Endodermal cell (in vitro differentiated cells): ENCODE data around the gene RAPGEF1. TPM values are rescaled to one million over a fixed set of nuclear protein-coding genes. Genes with fewer than 3 reads are reported as not detected.
A peak's percentile ranks its signal among the peaks of the same experiment; 100 is the strongest.

Experiments
- DNase-seq: peaks from one replicate; pipeline ENCODE4 v3.0.0-alpha.2; 2017
- H3K27ac ChIP-seq: 2 replicates; pipeline ENCODE4 v1.5.1; 2013; ENCODE audit warnings: mild to moderate bottlenecking, low read depth, low read length, moderate library complexity
- H3K27me3 ChIP-seq: 2 replicates; pipeline ENCODE4 v1.6.1; 2013; ENCODE audit warnings: mild to moderate bottlenecking, low read length, moderate library complexity; ENCODE audit not compliant: insufficient read depth, control insufficient read depth, poor library complexity, severe bottlenecking
- H3K36me3 ChIP-seq: 2 replicates; pipeline ENCODE4 v1.7.0; 2013; ENCODE audit warnings: mild to moderate bottlenecking, low read length, moderate library complexity; ENCODE audit not compliant: control insufficient read depth, insufficient read depth
- H3K4me1 ChIP-seq: one replicate; pipeline ENCODE4 v1.7.0; 2013; ENCODE audit warnings: low read length; ENCODE audit not compliant: control insufficient read depth, insufficient read depth
- H3K4me3 ChIP-seq: 2 replicates; pipeline ENCODE4 v1.5.1; 2013; ENCODE audit warnings: mild to moderate bottlenecking, low read length, moderate library complexity
- H3K9ac ChIP-seq: 2 replicates; pipeline ENCODE4 v1.6.1; 2013; ENCODE audit warnings: mild to moderate bottlenecking, low read length, moderate library complexity; ENCODE audit not compliant: poor library complexity, severe bottlenecking; ENCODE audit errors: extremely low read depth
- H3K9me3 ChIP-seq: 2 replicates; pipeline ENCODE4 v1.6.1; 2013; ENCODE audit warnings: mild to moderate bottlenecking, low read length, moderate library complexity; ENCODE audit not compliant: control insufficient read depth
- H3K27ac Mint-ChIP-seq: 2 replicates; pipeline ENCODE4 v1.8.0; 2020; ENCODE audit warnings: mixed read lengths
- H3K27me3 Mint-ChIP-seq: 2 replicates; pipeline ENCODE4 v1.8.0; 2021; ENCODE audit warnings: mild to moderate bottlenecking, mixed read lengths; ENCODE audit not compliant: insufficient read depth
- H3K36me3 Mint-ChIP-seq: 2 replicates; pipeline ENCODE4 v1.8.0; 2020; ENCODE audit warnings: low read depth, mixed read lengths
- H3K4me1 Mint-ChIP-seq: 2 replicates; pipeline ENCODE4 v1.8.0; 2020; ENCODE audit warnings: mixed read lengths
- H3K4me3 Mint-ChIP-seq: 2 replicates; pipeline ENCODE4 v1.8.0; 2020; ENCODE audit warnings: mild to moderate bottlenecking, moderate library complexity, mixed read lengths
- H3K9me3 Mint-ChIP-seq: 2 replicates; pipeline ENCODE4 v1.8.0; 2020; ENCODE audit warnings: mild to moderate bottlenecking, mixed read lengths
- WGBS, 2 experiments: methylation state at CpG; one replicate each; pipeline versions ENCODE4 v1.1.5 to v1.1.7; 2013; ENCODE audit warnings: missing lambda C conversion rate in 2 of 2, mixed read lengths in 1 of 2; ENCODE audit not compliant: insufficient coverage in 1 of 2, insufficient read length in 1 of 2; 5-methylcytosine and 5-hydroxymethylcytosine counted together
- total RNA-seq, 2 donors: library from RNA; stranded (reverse); fragmentation: NEBNext Ultra II Directional in 1 of 2; extraction: Animal tissue kit (Norgen Biotek cat#: 25700) in 1 of 2; gene quantifications; 2 replicates in 1 of 2; 3 replicates in 1 of 2; pipeline ENCODE4 v1.2.1, GENCODE V29; 2021
- TF ChIP-seq, protein P1 (sequence below): fragments of 200-600 bp; sonication (generic); conservative IDR thresholded peaks from 2 replicates; pipeline ENCODE4 v1.5.0; 2021; ENCODE audit warnings: antibody characterized with exemption, mild to moderate bottlenecking

The RAPGEF1 gene
- total RNA-seq, 2 donors from 2014 or later = 63.4 to 85.5 TPM

DNA sequence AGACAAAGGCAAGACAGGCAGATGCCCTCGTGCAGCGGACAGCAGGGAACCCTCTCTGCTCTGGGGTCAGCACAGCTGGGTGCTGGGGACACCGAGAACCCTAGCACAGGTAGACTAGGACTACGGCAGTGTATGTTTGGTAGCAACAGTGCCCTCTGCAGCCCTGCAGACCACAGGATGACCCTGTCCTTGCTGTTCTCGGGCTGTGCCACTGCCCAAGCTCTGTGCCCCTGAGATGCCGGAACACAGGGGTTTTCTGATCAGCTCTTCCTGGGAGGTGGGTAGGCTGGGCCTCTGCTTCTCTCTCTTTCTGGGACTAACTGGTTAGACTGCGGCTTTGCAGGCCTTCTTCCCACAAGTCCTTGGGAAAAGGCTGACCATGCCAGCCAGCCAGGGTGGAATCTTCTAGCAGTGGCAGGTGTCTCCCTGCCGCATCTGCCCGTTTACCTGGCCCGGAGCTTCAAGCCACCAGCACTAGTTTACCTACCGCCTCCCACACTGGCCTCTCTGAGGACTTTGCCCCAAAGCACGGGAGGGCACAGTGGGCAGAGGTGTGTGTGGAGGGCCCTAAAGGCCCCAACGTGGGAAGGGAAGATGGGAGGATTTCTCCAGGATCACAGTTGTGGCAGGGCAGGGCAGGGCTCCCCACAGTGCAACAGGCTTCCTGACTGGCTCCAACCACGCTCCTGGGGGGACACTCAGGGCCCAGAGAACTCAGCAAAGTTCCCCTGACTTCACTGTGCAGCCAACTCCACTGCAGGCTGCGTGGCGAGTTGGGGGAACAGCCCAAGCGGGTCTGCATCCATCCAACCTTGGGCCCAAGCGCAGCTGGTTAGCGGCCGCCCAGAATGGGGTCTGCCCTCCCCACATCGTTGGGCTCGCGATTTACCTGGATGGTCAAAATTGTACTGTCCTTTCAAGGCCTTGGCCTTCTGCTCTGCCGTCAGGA, 210.0 kb downstream of the RAPGEF1 start:
- Mint-ChIP-seq H3K27me3 (no peaks in the 10 kb centered on the region), H3K4me3 (peak overlapping the region; percentile 76), H3K27ac (peak overlapping the region; percentile 76), H3K36me3 (peaks cover 30% of the 10 kb centered on the region), H3K4me1 (peaks cover 10% of the 10 kb centered on the region), H3K9me3 (no peaks in the 10 kb centered on the region)
- Histone ChIP-seq H3K27me3 (no peaks in the 10 kb centered on the region), H3K9ac (peak overlapping the region; percentile 56), H3K4me3 (peak overlapping the region; percentile 85), H3K4me1 (peaks cover 5% of the 10 kb centered on the region), H3K27ac (no peak overlapping the region), H3K9me3 (no peaks in the 10 kb centered on the region), H3K36me3 (peaks cover 36% of the 10 kb centered on the region)
- WGBS, 2 experiments = 69 to 70% methylated on average over 19 to 24 of the region's 24 CpGs
- DNase-seq = no peak
- TF ChIP-seq, protein P1, sequence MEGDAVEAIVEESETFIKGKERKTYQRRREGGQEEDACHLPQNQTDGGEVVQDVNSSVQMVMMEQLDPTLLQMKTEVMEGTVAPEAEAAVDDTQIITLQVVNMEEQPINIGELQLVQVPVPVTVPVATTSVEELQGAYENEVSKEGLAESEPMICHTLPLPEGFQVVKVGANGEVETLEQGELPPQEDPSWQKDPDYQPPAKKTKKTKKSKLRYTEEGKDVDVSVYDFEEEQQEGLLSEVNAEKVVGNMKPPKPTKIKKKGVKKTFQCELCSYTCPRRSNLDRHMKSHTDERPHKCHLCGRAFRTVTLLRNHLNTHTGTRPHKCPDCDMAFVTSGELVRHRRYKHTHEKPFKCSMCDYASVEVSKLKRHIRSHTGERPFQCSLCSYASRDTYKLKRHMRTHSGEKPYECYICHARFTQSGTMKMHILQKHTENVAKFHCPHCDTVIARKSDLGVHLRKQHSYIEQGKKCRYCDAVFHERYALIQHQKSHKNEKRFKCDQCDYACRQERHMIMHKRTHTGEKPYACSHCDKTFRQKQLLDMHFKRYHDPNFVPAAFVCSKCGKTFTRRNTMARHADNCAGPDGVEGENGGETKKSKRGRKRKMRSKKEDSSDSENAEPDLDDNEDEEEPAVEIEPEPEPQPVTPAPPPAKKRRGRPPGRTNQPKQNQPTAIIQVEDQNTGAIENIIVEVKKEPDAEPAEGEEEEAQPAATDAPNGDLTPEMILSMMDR = peak; percentile 35

DNA sequence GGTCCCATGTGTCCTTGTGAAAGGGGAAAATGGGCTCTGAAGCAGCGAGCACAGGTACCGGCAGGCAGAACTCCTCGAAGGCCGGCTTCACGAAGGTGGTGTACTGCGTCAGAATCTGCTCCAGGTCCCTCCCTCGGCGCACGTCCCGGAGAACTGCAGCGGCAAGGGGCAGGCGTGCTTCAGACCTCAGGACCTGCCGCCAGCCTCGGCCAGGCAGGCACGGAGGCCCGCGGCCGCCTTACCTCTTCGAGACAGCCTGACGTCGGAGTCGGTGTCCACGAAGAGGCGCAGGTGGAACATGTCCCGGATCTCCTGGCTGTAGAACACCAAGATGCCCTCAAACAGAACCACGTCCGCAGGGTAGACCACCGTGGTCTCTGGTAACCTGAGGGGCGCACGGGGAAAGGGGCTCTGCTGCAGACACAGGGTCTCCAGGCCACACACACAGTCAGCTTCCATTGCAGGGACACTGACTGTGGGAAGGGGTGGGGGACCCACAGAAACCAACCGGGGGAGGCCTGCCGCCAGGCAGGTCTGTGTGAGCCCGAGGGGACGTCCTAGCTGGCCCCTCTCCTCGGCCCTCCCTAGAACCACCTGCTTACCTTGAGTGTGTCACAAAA, 210.9 kb downstream of the RAPGEF1 start:
- peaks cover 34% of the 10 kb centered on the region for H3K36me3 Mint-ChIP-seq
- no peak overlapping the region for H3K27ac Mint-ChIP-seq
- WGBS, 2 experiments = 95% methylated on average over 32 to 35 of the region's 35 CpGs
- no peak for DNase-seq
- Histone ChIP-seq H3K36me3 (peaks cover 36% of the 10 kb centered on the region), H3K27me3 (no peaks in the 10 kb centered on the region), H3K4me3 (no peak overlapping the region), H3K4me1 (peaks cover 5% of the 10 kb centered on the region), H3K9me3 (no peaks in the 10 kb centered on the region), H3K27ac (no peak overlapping the region), H3K9ac (no peak overlapping the region)
- H3K9me3 Mint-ChIP-seq = no peaks in the 10 kb centered on the region
- TF ChIP-seq, protein P1 = no peak
- H3K4me3 Mint-ChIP-seq = no peak overlapping the region
- peaks cover 6% of the 10 kb centered on the region for H3K4me1 Mint-ChIP-seq
- no peaks in the 10 kb centered on the region for H3K27me3 Mint-ChIP-seq

DNA sequence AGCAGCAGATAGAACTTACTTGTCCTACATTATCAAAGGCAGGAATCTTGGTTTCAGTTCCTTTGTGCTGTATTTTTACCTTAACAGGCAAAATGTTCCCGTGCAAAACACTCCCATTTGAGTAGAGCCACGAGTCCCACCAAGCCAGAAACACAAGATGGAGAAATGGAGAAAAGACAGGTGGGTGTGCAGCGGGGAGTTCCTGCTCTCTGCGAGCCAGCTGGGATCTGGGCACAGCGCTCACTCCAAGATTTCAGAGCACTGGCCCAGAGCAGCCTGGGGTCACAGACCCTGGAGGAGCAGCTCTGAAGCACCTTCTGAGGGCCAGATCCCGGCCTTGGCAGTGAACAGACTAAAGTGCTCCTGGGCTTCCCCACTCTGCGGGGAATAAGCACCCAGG, 211.7 kb downstream of the RAPGEF1 start:
- Histone ChIP-seq H3K4me1 (peaks cover 5% of the 10 kb centered on the region), H3K27ac (no peak overlapping the region), H3K9me3 (no peaks in the 10 kb centered on the region), H3K9ac (no peak overlapping the region), H3K27me3 (no peaks in the 10 kb centered on the region), H3K36me3 (peaks cover 37% of the 10 kb centered on the region), H3K4me3 (no peak overlapping the region)
- H3K36me3 Mint-ChIP-seq = peaks cover 34% of the 10 kb centered on the region
- TF ChIP-seq, protein P1 = no peak
- H3K4me1 Mint-ChIP-seq = peaks cover 6% of the 10 kb centered on the region
- H3K4me3 Mint-ChIP-seq = no peak overlapping the region
- no peaks in the 10 kb centered on the region for H3K27me3 Mint-ChIP-seq
- H3K9me3 Mint-ChIP-seq = no peaks in the 10 kb centered on the region
- 93 to 96% methylated on average over 6 to 7 of the region's 7 CpGs for WGBS, 2 experiments
- H3K27ac Mint-ChIP-seq = no peak overlapping the region
- DNase-seq = no peak

Other genes starting within 250 kb of the RAPGEF1 start
- gene POMT1, start 237.2 kb downstream of the RAPGEF1 start, total RNA-seq = 10 to 100 TPM; 42.3 to 53.8 TPM
- 10 to 100 TPM; 37.9 to 42.9 TPM for gene UCK1, start 208.8 kb downstream of the RAPGEF1 start, total RNA-seq
- gene PRRT1B, start 194.6 kb downstream of the RAPGEF1 start, total RNA-seq = 10 to 100 TPM; 42.9 to 71.4 TPM